K562 (cell line): ENCODE data around the gene TNIK.

Experiments
- CEBPB ChIP-seq: fragments of 450-650 bp; IDR thresholded peaks from 2 replicates; pipeline ENCODE4 v1.6.1; 2016; ENCODE audit warnings: missing genetic modification characterization, missing compliant biosample characterization
- ELF4 ChIP-seq: fragments of 450-650 bp; formaldehyde crosslinking; IDR thresholded peaks from 2 replicates; pipeline ENCODE4 v1.4.0; 2022; ENCODE audit warnings: missing genetic modification characterization
- GATA2 ChIP-seq: sonication (generic); formaldehyde crosslinking; IDR thresholded peaks from 2 replicates; pipeline ENCODE4 v1.4.0; 2020; ENCODE audit warnings: mild to moderate bottlenecking, missing genetic modification reagents
- TF ChIP-seq, protein P1 (sequence below): sonication (generic); formaldehyde crosslinking; IDR thresholded peaks from 2 replicates; pipeline ENCODE4 v1.8.1; 2023; ENCODE audit warnings: mild to moderate bottlenecking, missing genetic modification reagents

DNA sequence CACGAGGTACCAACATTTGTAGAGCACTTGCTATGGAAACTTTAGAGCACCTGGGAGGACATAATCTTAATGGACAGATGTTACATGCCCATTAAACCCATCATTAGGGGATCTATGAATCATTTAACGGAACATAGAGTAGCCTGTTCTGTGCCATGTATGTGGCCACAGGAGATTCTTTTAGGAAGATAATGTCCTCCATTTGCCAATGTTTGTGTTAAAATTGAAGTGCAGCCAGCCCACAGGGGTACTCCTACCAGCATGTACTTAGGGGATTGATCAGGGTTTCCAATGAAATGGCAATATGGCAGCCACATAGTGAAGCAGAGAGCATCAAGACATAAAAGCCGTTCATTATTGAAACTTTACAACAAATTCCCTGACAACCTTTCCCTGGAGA lies 70.7 kb downstream of the TNIK start:
- TF ChIP-seq ELF4 (CRISPR knock-in tag) = no peak
- no peak for TF ChIP-seq GATA2 (CRISPR knock-in tag)
- TF ChIP-seq, protein P1, sequence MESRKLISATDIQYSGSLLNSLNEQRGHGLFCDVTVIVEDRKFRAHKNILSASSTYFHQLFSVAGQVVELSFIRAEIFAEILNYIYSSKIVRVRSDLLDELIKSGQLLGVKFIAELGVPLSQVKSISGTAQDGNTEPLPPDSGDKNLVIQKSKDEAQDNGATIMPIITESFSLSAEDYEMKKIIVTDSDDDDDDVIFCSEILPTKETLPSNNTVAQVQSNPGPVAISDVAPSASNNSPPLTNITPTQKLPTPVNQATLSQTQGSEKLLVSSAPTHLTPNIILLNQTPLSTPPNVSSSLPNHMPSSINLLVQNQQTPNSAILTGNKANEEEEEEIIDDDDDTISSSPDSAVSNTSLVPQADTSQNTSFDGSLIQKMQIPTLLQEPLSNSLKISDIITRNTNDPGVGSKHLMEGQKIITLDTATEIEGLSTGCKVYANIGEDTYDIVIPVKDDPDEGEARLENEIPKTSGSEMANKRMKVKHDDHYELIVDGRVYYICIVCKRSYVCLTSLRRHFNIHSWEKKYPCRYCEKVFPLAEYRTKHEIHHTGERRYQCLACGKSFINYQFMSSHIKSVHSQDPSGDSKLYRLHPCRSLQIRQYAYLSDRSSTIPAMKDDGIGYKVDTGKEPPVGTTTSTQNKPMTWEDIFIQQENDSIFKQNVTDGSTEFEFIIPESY (CRISPR knock-in tag) = no peak
- TF ChIP-seq CEBPB (tag) = no peak
